ENCODE measurements around the gene ARF5.

Gene ARF5

GRCh38 chr7:127589896-127590295 lies 1.7 kb downstream of the ARF5 start:
- no peak for DNase-seq

DNA sequence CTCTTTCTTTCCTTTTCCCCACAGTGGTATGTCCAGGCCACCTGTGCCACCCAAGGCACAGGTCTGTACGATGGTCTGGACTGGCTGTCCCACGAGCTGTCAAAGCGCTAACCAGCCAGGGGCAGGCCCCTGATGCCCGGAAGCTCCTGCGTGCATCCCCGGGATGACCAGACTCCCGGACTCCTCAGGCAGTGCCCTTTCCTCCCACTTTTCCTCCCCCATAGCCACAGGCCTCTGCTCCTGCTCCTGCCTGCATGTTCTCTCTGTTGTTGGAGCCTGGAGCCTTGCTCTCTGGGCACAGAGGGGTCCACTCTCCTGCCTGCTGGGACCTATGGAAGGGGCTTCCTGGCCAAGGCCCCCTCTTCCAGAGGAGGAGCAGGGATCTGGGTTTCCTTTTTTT lies 3.0 kb downstream of the ARF5 start:
- no peak for DNase-seq

DNA sequence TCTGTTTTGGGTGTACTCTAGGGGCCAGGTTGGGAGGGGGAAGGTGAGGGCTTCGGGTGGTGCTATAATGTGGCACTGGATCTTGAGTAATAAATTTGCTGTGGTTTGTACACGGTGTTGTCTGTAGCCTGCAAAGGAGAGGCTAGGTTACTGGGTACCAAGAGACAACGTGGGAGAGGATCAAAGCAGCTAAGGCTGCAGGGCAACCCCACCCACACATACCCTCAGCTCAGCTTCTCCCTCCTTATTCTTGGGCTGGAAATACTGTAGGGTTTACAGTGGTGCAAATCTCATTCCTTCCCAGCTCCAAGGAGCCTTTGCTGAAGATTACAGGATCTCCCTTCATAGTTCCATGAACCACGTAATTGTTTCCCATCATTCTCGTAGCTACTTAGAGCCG lies 3.4 kb downstream of the ARF5 start:
- DNase-seq, result no peak

- no peak for DNase-seq
Observed at GRCh38 chr7:127592550-127592949, 4.3 kb downstream of the ARF5 start.

DNA sequence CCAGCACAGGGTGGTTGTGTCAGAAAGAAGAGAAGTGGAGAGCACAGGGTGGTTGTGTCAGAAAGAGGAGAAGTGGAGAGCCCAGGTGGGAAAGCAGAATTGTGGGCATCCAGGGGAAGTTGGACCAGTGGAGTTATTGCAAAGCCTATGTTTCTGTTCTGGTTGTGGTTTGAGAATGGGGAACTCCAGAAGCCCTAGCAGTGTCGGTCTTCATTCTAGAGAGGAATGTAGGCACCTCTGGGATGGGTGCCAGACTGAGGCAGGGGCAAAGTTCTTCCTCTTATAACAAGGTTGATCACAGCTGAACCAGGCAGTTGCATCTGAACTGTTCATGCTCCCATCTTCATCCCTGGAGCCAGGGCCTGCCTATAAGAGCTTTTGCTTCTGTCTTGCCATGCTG lies 6.3 kb downstream of the ARF5 start:
- DNase-seq, result no peak

DNA sequence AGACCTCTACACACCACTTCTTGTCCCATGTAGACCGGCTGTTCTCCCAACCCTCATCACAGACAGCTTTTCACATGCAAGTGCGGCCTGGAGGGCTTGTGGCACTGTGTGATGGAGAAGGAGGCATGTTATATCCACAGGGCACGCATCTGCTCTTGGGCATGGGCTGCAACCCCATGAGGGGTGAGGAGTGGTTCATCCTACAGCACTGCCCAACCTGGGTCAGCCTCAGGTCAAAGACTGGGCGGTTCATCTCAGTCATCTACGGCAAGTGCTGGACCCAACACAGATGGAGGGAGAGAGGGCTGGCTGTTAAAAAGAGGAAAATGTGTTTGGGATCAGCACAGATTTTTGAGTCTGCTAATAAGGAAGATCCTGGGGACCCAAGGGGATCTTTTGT lies 7.5 kb downstream of the ARF5 start:
- no peak for DNase-seq

GRCh38 chr7:127598318-127598717 lies 10.1 kb downstream of the ARF5 start:
- no peak for DNase-seq

- DNase-seq, result no peak
Observed at GRCh38 chr7:127600885-127601284, 12.7 kb downstream of the ARF5 start.

DNA sequence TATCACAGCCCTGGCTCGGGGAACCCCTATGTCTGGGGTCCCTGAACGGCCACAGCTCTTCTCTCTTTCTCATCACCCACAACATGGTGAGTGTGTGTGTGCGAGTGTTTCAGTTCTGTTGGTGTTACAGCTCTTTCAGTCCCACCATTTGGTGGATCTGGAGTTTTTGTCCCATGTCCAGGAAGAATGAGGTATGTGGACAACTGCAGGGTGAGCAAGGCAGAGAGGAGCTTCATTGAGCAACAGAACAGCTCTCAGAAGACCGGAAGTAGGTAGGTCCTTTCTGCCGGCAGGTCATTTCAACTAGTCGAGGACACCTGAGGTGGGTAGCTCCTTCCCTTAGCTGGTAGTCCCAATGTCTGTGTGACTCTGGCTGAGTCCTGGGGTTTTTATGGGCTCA lies 20.2 kb downstream of the ARF5 start:
- DNase-seq, result no peak

DNA sequence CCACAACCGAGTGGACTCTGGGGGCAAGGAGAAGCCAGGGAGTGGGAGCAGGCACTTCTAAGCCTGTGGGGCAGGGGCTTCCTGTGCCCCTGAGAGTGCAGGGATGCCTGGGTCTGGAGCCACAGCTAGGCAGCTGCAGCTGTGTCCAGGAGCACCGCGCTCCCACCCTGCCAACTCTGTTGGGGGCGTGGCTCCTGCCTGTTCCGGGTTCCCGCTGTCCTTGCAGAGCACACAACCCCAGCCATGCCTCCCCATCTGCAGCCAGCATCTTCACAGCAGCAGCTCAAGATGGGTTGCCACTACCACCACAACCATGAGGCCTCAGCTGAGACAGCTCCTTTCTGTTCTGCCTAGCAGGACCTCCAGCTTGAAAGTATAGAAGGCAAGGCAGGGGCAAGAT lies 21.1 kb downstream of the ARF5 start:
- no peak for DNase-seq

GRCh38 chr7:127612263-127612662 lies 24.1 kb downstream of the ARF5 start:
- DNase-seq, result no peak

- DNase-seq, result no peak
Observed at GRCh38 chr7:127616724-127617123, 28.5 kb downstream of the ARF5 start.

GRCh38 chr7:127618042-127618441 lies 29.8 kb downstream of the ARF5 start, which contains the start of gene PAX4:
TSS of gene PAX4 (minus strand) at chr7:127618142. CDS start at chr7:127615928, 2,214 bp downstream.
- no peak for DNase-seq

DNA sequence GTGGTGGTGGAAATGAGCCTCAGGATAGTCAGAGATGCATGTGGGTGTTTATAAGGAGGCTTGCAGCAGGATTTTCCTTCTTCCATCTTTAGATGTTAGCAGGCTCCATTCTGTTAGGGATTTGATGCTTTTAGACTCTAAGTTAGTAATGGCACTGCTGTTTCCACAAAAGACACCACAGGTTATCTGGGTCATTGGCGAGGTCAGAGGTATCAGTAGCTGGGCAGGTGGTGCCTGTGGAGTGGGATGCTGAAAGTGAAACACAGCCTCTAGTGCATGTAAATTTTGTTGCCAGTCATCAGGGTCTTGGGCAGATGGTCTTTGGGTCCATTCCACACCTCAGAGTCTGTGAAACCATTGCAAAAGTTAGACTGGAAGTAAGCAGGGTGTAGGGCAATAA lies 30.6 kb downstream of the ARF5 start:
- DNase-seq, result no peak

DNA sequence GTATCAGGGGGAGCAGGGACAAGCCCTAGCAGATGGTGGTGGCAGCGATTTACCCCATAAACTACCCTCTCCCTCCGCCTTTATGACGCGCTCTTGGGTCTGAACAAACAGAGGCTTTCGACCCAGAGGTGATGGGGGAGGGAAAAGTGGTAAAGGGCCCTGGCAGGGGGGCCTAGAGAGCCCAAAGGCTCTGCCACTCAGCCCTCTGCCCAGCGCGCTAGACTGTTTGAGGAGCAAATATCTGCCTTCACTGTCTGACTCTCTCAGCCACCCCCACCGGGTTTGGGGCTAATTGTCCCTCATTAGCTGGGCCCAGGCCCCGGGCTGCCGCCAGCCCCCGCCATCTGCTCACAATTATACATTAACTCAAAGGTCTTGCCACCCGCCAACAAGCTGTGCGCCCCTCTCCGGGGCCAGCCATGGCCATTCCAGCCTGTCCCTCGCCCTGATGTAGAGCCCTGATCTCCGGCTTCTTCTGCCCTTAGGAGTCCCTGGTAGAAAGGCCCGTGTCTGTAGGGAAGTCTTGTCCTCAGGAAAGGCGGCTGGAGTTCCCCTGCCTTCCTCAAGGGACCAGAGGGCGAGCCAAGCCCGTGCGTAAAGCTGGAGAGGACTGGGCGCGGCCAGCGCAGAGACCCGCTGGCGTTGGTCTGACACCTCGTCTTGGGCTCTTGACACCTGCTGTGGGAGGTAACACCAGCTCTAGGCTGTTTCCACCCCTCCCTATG lies 31.6 kb downstream of the ARF5 start:
- DNase-seq, result peak; percentile 7 to 46

DNA sequence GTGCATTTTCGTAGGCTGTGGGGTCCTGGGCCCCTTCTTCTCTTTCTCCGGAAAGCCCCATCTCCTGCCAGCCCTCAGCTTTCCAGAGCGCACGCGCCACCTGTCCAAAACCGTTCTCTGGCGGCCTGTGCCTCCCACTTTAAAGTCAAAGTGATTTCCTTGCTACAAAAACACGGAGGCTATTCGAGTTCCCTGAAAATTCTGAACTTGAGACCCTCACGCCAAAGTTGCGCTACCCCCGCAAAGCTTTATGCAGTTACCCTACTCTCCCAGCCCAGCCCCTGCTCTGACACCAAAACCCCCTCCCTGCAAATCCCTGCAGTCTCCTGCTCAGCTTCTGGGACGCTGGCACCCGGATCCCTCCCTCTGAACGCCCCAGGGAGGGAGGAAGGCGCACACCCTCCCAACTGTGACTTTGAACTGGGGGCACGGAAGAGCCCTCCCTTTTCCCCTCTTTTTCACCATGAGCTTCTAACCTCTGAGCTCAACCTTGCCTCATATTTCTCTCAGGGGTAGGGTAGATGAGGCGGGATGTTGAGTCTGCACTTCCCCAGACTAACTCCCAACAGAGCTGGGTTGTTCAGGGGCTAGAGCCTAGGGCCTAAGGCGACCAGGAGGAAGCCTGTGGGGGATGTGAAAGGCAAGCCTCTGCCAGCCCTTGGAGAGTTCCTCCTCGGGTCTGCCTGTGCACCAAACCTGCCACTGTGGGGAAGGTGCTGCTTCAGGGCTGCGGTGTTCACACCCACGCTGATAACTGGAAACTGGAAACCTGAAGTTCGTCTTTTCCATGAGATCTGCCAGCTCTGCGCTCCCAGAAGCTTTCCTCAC lies 32.4 kb downstream of the ARF5 start:
- peak in 1 of 2 experiments; percentile 16 for DNase-seq

GRCh38 chr7:127625331-127625730 lies 37.1 kb downstream of the ARF5 start:
- no peak for DNase-seq

DNA sequence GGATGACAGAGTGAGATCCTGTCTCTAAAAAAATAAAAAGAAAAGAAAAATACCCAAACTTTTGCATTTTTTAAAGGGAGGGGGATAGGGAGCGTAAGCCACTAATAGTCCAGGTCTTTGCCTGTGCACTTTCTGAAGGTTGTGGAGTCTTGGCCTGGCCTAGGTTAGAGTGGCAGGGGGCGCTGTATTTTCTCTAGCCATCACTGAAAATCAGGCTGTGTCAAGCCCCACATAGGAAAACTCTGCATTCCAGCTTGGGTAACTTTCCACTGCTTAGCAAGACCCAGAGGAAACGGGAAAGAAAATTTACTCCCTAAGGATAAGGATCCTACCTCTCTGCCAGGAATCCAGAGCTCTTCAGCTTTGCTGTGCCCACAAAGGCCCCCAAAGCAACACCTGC lies 40.2 kb downstream of the ARF5 start:
- no peak for DNase-seq

DNA sequence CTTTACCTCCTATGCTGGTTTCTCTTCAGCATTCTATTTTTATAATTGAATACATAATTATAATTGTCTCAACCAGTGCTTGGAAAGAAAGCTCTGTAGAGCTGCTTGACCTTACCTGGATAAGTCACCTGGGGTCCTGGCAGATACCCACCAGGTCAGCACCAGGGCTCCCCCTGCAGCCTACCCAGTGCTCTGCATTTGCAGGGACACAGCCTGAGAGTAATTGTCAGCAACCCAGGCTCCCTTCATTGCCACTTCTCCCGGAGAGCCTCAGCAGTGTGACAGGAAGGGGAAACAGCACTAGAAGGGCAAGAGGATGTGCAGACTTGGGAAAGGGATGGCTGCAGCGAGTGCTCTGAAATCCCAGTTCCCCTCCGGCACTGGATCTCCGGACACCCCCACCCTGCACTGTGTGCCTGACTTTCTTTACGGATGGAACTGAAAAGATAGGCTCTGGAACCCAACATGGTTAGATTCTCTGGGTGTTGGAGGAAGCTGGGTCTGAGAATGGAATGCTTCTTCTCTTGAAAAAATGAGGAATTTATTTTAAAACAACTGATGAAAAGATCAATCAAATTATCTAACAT lies 41.1 kb downstream of the ARF5 start:
- DNase-seq, result peak in 1 of 2 experiments; percentile 29

GRCh38 chr7:127632276-127632910 lies 44.2 kb downstream of the ARF5 start:
- no peak for DNase-seq

DNA sequence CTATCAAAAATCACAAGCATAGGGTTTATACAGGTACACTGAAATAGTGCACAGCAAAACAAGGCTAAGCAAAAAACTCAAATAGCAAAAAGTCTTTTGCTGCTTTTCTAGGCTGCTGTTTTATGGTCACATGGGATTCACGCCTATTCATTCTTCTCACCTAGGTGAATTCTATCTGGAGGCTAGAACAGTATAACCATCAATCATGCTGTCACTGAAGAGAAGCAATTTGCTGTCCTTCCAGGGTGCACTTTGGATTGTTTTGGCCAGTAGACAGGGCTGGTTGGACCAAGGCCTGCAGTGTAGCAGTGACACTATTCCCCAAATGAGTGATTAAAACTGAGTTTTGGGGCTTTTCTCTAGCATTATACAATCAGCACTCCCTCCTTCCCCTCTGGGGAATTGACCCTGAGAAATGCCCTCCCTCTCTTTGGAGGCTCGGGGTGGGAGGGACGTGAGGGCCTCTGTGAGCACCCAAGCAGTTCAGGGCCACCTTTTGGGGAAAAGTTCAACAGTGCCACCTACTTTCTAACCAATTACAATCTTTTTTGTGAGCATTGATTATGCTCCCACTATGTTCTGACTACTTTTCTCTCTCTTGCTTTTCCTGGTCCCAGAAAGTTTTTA lies 47.6 kb downstream of the ARF5 start:
- no peak for DNase-seq

DNA sequence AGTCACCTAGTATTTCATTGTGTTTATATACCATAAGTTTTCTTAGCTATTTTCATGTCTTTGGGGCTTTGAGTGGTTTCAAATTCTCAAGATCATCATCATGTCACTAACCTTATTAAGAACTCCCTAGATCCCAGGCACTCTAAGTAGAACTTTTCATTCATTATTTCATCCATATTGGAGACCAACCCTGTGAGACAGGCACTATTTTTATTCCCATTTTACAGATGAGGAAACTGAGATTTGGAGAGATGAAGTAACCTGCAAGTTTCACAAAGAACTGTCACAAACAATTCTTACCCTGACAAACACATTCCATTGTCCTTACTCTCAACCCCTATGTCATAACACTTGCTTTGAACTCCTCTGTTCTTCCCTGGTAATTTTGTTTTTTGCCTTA lies 50.0 kb downstream of the ARF5 start:
- no peak for DNase-seq

Measured in NCI-H524 (cell line).